AG04450 (cell line): ENCODE results near the gene OPCML. TPM values are rescaled to one million over a fixed set of nuclear protein-coding genes. Genes with fewer than 3 reads are reported as not detected.

Source experiments
- CTCF ChIA-PET: fragments of 300-600, 350-600 bp; formaldehyde crosslinking; extraction: SDS; loops from one replicate; lab custom pipeline; 2022; ENCODE audit warnings: antibody characterized with exemption, inconsistent platforms; lab: Charles Lee
- POLR2A ChIA-PET: fragments of 350-600 bp; formaldehyde crosslinking; extraction: SDS; loops from one replicate; lab custom pipeline; 2021; ENCODE audit warnings: antibody characterized with exemption, inconsistent platforms; lab: Yijun Ruan, JAX
- DNase-seq: peaks from one replicate; pipeline ENCODE4 v3.0.0-alpha.2; 2011; ENCODE audit warnings: low read depth, low spot score
- H3K27ac ChIP-seq: one replicate; pipeline ENCODE4 v1.5.1; 2012; ENCODE audit warnings: low read depth, low read length, control low read depth
- H3K27me3 ChIP-seq: one replicate; pipeline ENCODE4 v1.6.0; 2012; ENCODE audit warnings: low read length; ENCODE audit not compliant: control insufficient read depth, insufficient read depth
- H3K4me3 ChIP-seq: 2 replicates; pipeline ENCODE4 v1.5.1; 2011; ENCODE audit warnings: mild to moderate bottlenecking, low read depth, low read length, control low read depth
- H3K9me3 ChIP-seq: 2 replicates; pipeline ENCODE4 v1.5.1; 2012; ENCODE audit warnings: low read length; ENCODE audit not compliant: control insufficient read depth, insufficient read depth
- polyA plus RNA-seq: library from polyadenylated mRNA; depleted of rRNA; stranded (reverse); fragments of >200 nt; gene quantifications from 2 replicates; pipeline ENCODE4 v1.2.3, GENCODE V29; 2011
- TF ChIP-seq, protein P1 (sequence below): IDR thresholded peaks from 2 replicates; pipeline ENCODE4 v1.5.1; 2011; ENCODE audit warnings: low read depth, low read length, control low read depth, inconsistent platforms

OPCML gene
- polyA plus RNA-seq, 1 experiment = 1.1 TPM

- Histone ChIP-seq H3K27ac (no peak overlapping the region), H3K27me3 (peaks cover 31% of the 10 kb centered on the region), H3K9me3 (no peaks in the 10 kb centered on the region), H3K4me3 (no peak overlapping the region)
- TF ChIP-seq, protein P1, sequence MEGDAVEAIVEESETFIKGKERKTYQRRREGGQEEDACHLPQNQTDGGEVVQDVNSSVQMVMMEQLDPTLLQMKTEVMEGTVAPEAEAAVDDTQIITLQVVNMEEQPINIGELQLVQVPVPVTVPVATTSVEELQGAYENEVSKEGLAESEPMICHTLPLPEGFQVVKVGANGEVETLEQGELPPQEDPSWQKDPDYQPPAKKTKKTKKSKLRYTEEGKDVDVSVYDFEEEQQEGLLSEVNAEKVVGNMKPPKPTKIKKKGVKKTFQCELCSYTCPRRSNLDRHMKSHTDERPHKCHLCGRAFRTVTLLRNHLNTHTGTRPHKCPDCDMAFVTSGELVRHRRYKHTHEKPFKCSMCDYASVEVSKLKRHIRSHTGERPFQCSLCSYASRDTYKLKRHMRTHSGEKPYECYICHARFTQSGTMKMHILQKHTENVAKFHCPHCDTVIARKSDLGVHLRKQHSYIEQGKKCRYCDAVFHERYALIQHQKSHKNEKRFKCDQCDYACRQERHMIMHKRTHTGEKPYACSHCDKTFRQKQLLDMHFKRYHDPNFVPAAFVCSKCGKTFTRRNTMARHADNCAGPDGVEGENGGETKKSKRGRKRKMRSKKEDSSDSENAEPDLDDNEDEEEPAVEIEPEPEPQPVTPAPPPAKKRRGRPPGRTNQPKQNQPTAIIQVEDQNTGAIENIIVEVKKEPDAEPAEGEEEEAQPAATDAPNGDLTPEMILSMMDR = peak; percentile 43; the same call in 1 of the 2 replicates
- ChIA-PET CTCF (no interaction called here), POLR2A (no interaction called here)
- DNase-seq = no peak
Measured at GRCh38 chr11:132992838-132993631, 539.3 kb downstream of the OPCML start.

DNA sequence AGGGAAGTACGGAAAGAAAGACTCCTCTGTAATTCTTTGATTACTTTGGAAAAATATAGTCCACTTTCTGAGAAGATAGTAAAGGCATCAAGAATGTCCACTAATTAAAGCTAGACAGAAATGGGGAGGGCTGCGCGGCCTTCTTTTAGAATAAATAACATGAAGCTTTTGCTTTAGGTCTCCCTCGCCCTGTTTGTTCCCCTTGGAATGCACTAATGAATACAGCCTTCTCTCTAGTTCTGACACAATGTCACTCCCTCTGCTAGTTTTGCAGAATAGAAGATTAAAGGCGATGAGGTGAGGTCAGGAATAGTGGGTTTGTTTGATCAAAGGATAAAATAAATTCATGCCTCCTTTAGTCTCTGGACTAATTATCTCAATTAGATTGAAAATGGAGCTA, 543.9 kb downstream of the OPCML start:
- peaks cover 19% of the 10 kb centered on the region for H3K27me3 ChIP-seq
- CTCF ChIA-PET = no interaction called here
- TF ChIP-seq, protein P1 = no peak
- no peak overlapping the region for H3K27ac ChIP-seq
- DNase-seq = no peak
- H3K9me3 ChIP-seq = no peaks in the 10 kb centered on the region
- POLR2A ChIA-PET = no interaction called here
- no peak overlapping the region for H3K4me3 ChIP-seq

DNA sequence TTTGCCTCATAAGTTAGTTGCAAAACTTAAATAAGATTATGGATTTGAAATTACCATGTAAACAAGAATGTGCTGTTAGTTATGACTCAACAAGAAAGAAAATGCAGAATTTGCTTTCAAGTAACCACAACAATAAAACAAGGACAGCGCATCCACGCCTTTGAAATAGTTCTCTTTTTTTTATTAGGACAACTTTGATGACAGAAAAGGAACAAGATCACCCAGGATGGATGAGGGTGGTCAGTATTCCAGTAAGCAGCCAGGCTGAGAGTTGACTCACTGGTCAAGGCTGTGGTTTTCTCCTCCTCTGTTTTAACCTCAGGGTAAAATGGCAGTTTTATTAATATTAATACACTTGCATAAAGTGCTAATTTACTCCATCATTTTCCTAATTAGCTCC, 544.4 kb downstream of the OPCML start:
- Histone ChIP-seq H3K27me3 (peaks cover 14% of the 10 kb centered on the region), H3K4me3 (no peak overlapping the region), H3K27ac (no peak overlapping the region), H3K9me3 (no peaks in the 10 kb centered on the region)
- ChIA-PET POLR2A (no interaction called here), CTCF (no interaction called here)
- no peak for DNase-seq
- TF ChIP-seq, protein P1 = no peak

GRCh38 chr11:132983641-132983978, 548.7 kb downstream of the OPCML start:
- H3K27me3 ChIP-seq = no peaks in the 10 kb centered on the region
- no peak overlapping the region for H3K4me3 ChIP-seq
- H3K9me3 ChIP-seq = no peaks in the 10 kb centered on the region
- DNase-seq = no peak
- ChIA-PET POLR2A (no interaction called here), CTCF (no interaction called here)
- no peak overlapping the region for H3K27ac ChIP-seq
- TF ChIP-seq, protein P1 = no peak

GRCh38 chr11:132982772-132983640, 549.3 kb downstream of the OPCML start:
- TF ChIP-seq, protein P1 = no peak
- CTCF ChIA-PET = no interaction called here
- POLR2A ChIA-PET = no interaction called here
- no peak overlapping the region for H3K4me3 ChIP-seq
- H3K27me3 ChIP-seq = no peaks in the 10 kb centered on the region
- DNase-seq = no peak
- no peak overlapping the region for H3K27ac ChIP-seq
- no peaks in the 10 kb centered on the region for H3K9me3 ChIP-seq
